DND-41 (cell line): ENCODE measurements around the gene CPZ.

Experiments used
- ATAC-seq: fragments of 200-7000 bp; cut with Tn5 transposase; 3 replicates; pipeline ENCODE4 v1.9.1; 2021; ENCODE audit warnings: low read depth; ENCODE audit not compliant: insufficient read depth
- DNase-seq: peaks from one replicate; pipeline ENCODE4 v3.0.0-alpha.2; 2020
- H2AFZ ChIP-seq: 2 replicates; pipeline ENCODE4 v1.6.0; 2012; ENCODE audit warnings: low read depth, low read length
- H3K27ac ChIP-seq: 2 replicates; pipeline ENCODE4 v1.5.1; 2012; ENCODE audit warnings: low read length, inconsistent platforms
- H3K27me3 ChIP-seq: fragments of 200-600 bp; sonication (generic); 2 replicates; pipeline ENCODE4 v1.6.0; 2012; ENCODE audit warnings: low read length, mild to moderate bottlenecking, inconsistent platforms; ENCODE audit not compliant: insufficient read depth, poor library complexity
- H3K36me3 ChIP-seq: 2 replicates; pipeline ENCODE4 v1.5.1; 2012; ENCODE audit warnings: low read length, inconsistent platforms; ENCODE audit not compliant: insufficient read depth
- H3K4me1 ChIP-seq: 2 replicates; pipeline ENCODE4 v1.5.1; 2012; ENCODE audit warnings: mild to moderate bottlenecking, low read length; ENCODE audit not compliant: insufficient read depth
- H3K4me2 ChIP-seq: 2 replicates; pipeline ENCODE4 v1.6.0; 2012; ENCODE audit warnings: mild to moderate bottlenecking, moderate library complexity, low read length, inconsistent platforms; ENCODE audit not compliant: insufficient read depth
- H3K4me3 ChIP-seq, 2 experiments: fragments of 200-600 bp in 1 of 2; shearing (Covaris generic) in 1 of 2; 2 replicates each; pipeline ENCODE4 v1.5.1; 2012 to 2016; ENCODE audit warnings: inconsistent platforms in 2 of 2, low read length in 2 of 2, mild to moderate bottlenecking in 2 of 2, low read depth in 1 of 2, moderate library complexity in 1 of 2
- H3K79me2 ChIP-seq: 2 replicates; pipeline ENCODE4 v1.6.0; 2012; ENCODE audit warnings: low read length, inconsistent platforms; ENCODE audit not compliant: insufficient read depth
- H3K9ac ChIP-seq: 2 replicates; pipeline ENCODE4 v1.6.0; 2012; ENCODE audit warnings: low read depth, mild to moderate bottlenecking, inconsistent platforms, low read length, moderate library complexity
- H3K9me3 ChIP-seq: 2 replicates; pipeline ENCODE4 v1.5.1; 2012; ENCODE audit warnings: low read length, moderate library complexity, mild to moderate bottlenecking, inconsistent platforms; ENCODE audit not compliant: insufficient read depth, severe bottlenecking
- H4K20me1 ChIP-seq: 2 replicates; pipeline ENCODE4 v1.6.0; 2012; ENCODE audit warnings: low read length; ENCODE audit not compliant: insufficient read depth
- CTCF ChIP-seq: IDR thresholded peaks from 2 replicates; pipeline ENCODE4 v1.5.1; 2012; ENCODE audit warnings: borderline replicate concordance, low read length, moderate library complexity, mild to moderate bottlenecking; ENCODE audit not compliant: poor library complexity, severe bottlenecking; ENCODE audit errors: extremely low read depth
- EZH2 ChIP-seq: IDR thresholded peaks from 3 replicates; pipeline ENCODE4 v1.6.1; 2012; ENCODE audit warnings: borderline replicate concordance, low read depth, mild to moderate bottlenecking, moderate library complexity, low read length, inconsistent platforms; ENCODE audit not compliant: severe bottlenecking

The CPZ gene

DNA sequence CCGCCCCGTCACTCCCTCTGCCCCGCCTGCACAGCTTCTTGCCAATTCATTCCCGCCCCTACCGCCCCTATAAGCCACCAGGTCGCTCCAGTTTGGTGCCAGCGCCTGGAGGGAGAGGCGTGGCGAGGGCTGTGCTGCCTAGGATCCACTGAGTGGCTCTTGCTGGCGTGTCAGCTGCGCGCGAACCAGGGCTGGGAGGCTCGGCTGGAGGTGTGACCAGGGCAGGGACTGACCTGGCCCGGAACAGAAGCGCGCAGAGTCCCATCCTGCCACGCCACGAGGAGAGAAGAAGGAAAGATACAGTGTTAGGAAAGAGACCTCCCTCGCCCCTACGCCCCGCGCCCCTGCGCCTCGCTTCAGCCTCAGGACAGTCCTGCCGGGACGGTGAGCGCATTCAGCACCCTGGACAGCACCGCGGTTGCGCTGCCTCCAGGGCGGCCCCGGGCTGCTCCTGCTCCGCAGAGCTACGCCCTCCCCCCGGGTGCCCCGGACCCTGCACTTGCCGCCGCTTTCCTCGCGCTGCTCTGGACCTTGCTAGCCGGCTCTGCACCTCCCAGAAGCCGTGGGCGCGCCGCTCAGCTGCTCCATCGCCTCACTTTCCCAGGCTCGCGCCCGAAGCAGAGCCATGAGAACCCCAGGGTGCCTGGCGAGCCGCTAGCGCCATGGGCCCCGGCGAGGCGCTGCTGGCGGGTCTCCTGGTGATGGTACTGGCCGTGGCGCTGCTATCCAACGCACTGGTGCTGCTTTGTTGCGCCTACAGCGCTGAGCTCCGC is 12.1 kb upstream of the CPZ start, which contains the start of gene GPR78:
Gene GPR78, plus strand, starts transcription at position 72 of the 773 bp plus-strand sequence. Its CDS starts 591 bp downstream, at position 663.
- ATAC-seq: peak; percentile 81
- H3K27me3 ChIP-seq: no peaks in the 10 kb centered on the region
- no peaks in the 10 kb centered on the region for H3K4me1 ChIP-seq
- no peak within 1 kb of the TSS for H3K4me2 ChIP-seq
- no peaks in the 10 kb centered on the region for H3K79me2 ChIP-seq
- no peak for TF ChIP-seq EZH2
- TF ChIP-seq CTCF: no peak
- H3K9me3 ChIP-seq: no peaks in the 10 kb centered on the region
- DNase-seq: peak; percentile 42
- H3K4me3 ChIP-seq: no peak within 1 kb of the TSS
- no peak within 1 kb of the TSS for H3K9ac ChIP-seq
- no peaks in the 10 kb centered on the region for H3K36me3 ChIP-seq
- H4K20me1 ChIP-seq: peaks cover 3% of the 10 kb centered on the region; the same call in 1 of the 2 replicates
- no peak within 1 kb of the TSS for H2AFZ ChIP-seq
- no peak within 1 kb of the TSS for H3K27ac ChIP-seq

DNA sequence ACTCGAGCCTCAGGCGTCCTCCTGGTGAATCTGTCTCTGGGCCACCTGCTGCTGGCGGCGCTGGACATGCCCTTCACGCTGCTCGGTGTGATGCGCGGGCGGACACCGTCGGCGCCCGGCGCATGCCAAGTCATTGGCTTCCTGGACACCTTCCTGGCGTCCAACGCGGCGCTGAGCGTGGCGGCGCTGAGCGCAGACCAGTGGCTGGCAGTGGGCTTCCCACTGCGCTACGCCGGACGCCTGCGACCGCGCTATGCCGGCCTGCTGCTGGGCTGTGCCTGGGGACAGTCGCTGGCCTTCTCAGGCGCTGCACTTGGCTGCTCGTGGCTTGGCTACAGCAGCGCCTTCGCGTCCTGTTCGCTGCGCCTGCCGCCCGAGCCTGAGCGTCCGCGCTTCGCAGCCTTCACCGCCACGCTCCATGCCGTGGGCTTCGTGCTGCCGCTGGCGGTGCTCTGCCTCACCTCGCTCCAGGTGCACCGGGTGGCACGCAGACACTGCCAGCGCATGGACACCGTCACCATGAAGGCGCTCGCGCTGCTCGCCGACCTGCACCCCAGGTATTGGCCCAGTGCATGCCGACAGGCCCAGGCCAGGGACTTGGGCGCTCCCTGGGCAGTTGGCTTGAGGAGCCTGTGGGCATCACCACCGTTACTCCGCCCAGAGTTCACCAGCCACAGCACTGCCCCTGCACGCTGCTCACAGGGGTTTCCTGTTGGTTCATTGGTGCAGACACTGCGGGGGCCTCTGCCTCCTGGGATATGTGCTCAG is 11.3 kb upstream of the CPZ start:
- no peak for TF ChIP-seq CTCF
- TF ChIP-seq EZH2: no peak
- Histone ChIP-seq H3K27ac (no peak overlapping the region), H3K9me3 (no peaks in the 10 kb centered on the region), H2AFZ (no peak overlapping the region), H3K9ac (no peak overlapping the region), H3K4me1 (no peaks in the 10 kb centered on the region), H3K36me3 (no peaks in the 10 kb centered on the region), H3K79me2 (no peaks in the 10 kb centered on the region), H3K4me2 (no peak overlapping the region), H3K27me3 (no peaks in the 10 kb centered on the region), H4K20me1 (peaks cover 4% of the 10 kb centered on the region; the same call in 1 of the 2 replicates), H3K4me3 (no peak overlapping the region)
- DNase-seq (no peak), ATAC-seq (no peak)

DNA sequence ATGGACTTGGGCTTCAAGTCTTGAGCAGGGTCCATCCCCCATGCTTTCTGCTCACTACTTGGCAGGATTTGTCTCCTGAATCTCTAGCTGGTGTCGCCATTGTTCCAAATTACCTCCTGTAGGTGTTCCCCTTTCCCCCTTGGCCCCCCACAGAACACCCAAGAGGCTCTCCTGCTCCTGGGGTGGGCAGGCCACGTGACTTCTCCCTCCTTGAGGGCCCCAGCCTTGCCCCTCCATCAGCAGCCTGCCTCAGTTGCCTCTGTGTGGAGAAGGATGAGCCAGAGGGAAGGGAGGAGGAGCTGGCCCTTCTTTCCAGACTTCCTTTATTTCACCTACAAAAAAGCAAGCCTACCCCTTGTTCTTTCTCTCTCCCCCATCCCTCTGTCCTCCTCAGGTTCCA is 10.5 kb upstream of the CPZ start:
- Histone ChIP-seq H3K9me3 (no peaks in the 10 kb centered on the region), H3K27ac (no peak overlapping the region), H3K4me2 (no peak overlapping the region), H3K4me1 (no peaks in the 10 kb centered on the region), H3K36me3 (no peaks in the 10 kb centered on the region), H3K79me2 (no peaks in the 10 kb centered on the region), H4K20me1 (peaks cover 10% of the 10 kb centered on the region; the same call in 1 of the 2 replicates), H3K27me3 (no peaks in the 10 kb centered on the region), H2AFZ (no peak overlapping the region), H3K4me3 (no peak overlapping the region), H3K9ac (no peak overlapping the region)
- DNase-seq (no peak), ATAC-seq (no peak)
- TF ChIP-seq CTCF: no peak
- TF ChIP-seq EZH2: no peak
